ENCODE results near the gene MBD6. TPM values are rescaled to one million over a fixed set of nuclear protein-coding genes. Genes with fewer than 3 reads are reported as not detected.

MBD6 gene
- total and polyA plus RNA-seq, 2 of the 8 experiments (the other 6 are each of a cell fraction or from before 2014, with no cell fraction given) = 3.9 to 32.3 TPM

- Histone ChIP-seq H3K23ac (ENCODE audit: insufficient read length) (no peak overlapping the region), H2BK20ac (ENCODE audit: low read length) (no peak overlapping the region), H2BK12ac (ENCODE audit: low read depth, low read length) (no peak overlapping the region; the same call in 1 of the 2 replicates), H3K4me3 (ENCODE audit: extremely low read depth in 1 of 4, insufficient read depth in 2 of 4, low read depth in 3 of 4, low read length in 4 of 4) (peak overlapping the region; percentile 80 to 94 (median 86)), H3K27me3 (replicated peaks in 1 of 4; ENCODE audit: control insufficient read depth in 3 of 4, extremely low read depth in 1 of 4, insufficient read depth in 3 of 4, low read length in 3 of 4) (no peaks in the 10 kb centered on the region), H2BK120ac (replicated peaks; ENCODE audit: low read depth, low read length) (no peak overlapping the region), H2AFZ (ENCODE audit: low read length) (no peak overlapping the region), H4K5ac (ENCODE audit: insufficient read length, low read depth, low read length) (no peak overlapping the region), H4K91ac (replicated peaks; ENCODE audit: insufficient read length, low read length) (no peak overlapping the region), H3K4me1 (replicated peaks in 1 of 4; ENCODE audit: control insufficient read depth in 3 of 4, insufficient read depth in 4 of 4, low read length in 3 of 4) (peaks cover 8 to 24% (median 14%) of the 10 kb centered on the region in 4 experiments), H3K56ac (replicated peaks; ENCODE audit: insufficient read length, low read depth, low read length) (no peak overlapping the region), H3K27ac (ENCODE audit: low read depth, low read length) (peak overlapping the region; percentile 88), H4K20me1 (replicated peaks in 1 of 2; ENCODE audit: control insufficient read depth in 1 of 2, insufficient read depth in 2 of 2, low read length in 2 of 2) (peaks cover 7 to 21% of the 10 kb centered on the region in 2 experiments), H3K18ac (ENCODE audit: extremely low read depth, low read length) (peak overlapping the region; percentile 65), H3K79me1 (ENCODE audit: low read depth, low read length) (no peaks in the 10 kb centered on the region; the same call in 1 of the 2 replicates), H3K79me2 (ENCODE audit: control insufficient read depth in 1 of 2, insufficient read depth in 2 of 2, low read length in 2 of 2) (peaks cover 0 to 25% of the 10 kb centered on the region in 2 experiments; a peak in 2 of 4 replicates), H2AK5ac (ENCODE audit: low read depth, low read length) (no peak overlapping the region), H3K36me3 (ENCODE audit: control insufficient read depth in 2 of 4, insufficient read depth in 4 of 4, low read length in 3 of 4) (peaks cover 32 to 47% (median 37%) of the 10 kb centered on the region in 4 experiments), H3K14ac (ENCODE audit: insufficient read length) (no peak overlapping the region), H3K9ac (replicated peaks in 1 of 4; ENCODE audit: extremely low read depth in 1 of 4, low read depth in 3 of 4, low read length in 3 of 4) (peak overlapping the region; percentile 72 to 98 (median 91)), H4K8ac (ENCODE audit: extremely low read depth, insufficient read depth, low read length) (no peak overlapping the region), H3K23me2 (ENCODE audit: low read depth, low read length) (peaks cover 19% of the 10 kb centered on the region), H2BK5ac (ENCODE audit: low read depth, low read length) (peak overlapping the region; percentile 86), H2BK15ac (ENCODE audit: low read length) (no peak overlapping the region), H3K4me2 (ENCODE audit: insufficient read depth in 1 of 2, low read depth in 2 of 2, low read length in 2 of 2) (peak overlapping the region; percentile 81 to 96), H3K4ac (replicated peaks; ENCODE audit: insufficient read length, low read depth, low read length) (no peak overlapping the region), H3K9me3 (ENCODE audit: insufficient read depth in 2 of 2, low read depth in 1 of 2, low read length in 1 of 2) (no peaks in the 10 kb centered on the region)
- TF ChIP-seq TAF1 (IDR thresholded peaks at IDR 0.05; ENCODE audit: low read depth, low read length) (no peak), ASH2L (IDR thresholded peaks at IDR 0.05; ENCODE audit: low read length) (no peak), SP2 (IDR thresholded peaks at IDR 0.05; ENCODE audit: low read length) (no peak), KDM1A (IDR thresholded peaks at IDR 0.05; ENCODE audit: borderline replicate concordance, low read length) (no peak), MAFK (IDR thresholded peaks at IDR 0.05; ENCODE audit: low read depth, low read length) (no peak), SP4 (IDR thresholded peaks at IDR 0.05; ENCODE audit: low read length) (0 out of 2 replicates have a peak, but pooled peaks have one; percentile 25), POLR2AphosphoS5 (IDR thresholded peaks at IDR 0.05; ENCODE audit: low read depth, low read length) (0 out of 2 replicates have a peak, but pooled peaks have one; percentile 12), HDAC6 (IDR thresholded peaks at IDR 0.05; ENCODE audit: low read depth, low read length) (no peak), EGR1 (IDR thresholded peaks at IDR 0.05; ENCODE audit: borderline replicate concordance, low read depth, low read length) (no peak)
- TF ChIP-seq, protein P1, sequence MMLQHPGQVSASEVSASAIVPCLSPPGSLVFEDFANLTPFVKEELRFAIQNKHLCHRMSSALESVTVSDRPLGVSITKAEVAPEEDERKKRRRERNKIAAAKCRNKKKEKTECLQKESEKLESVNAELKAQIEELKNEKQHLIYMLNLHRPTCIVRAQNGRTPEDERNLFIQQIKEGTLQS (IDR thresholded peaks at IDR 0.05; ENCODE audit: insufficient read depth, low read depth, low read length) = no peak
- FAIRE-seq (no peak), DNase-seq (ENCODE audit: low read depth in 1 of 2, low spot score in 2 of 2) (no peak)
- CTCF ChIA-PET (ENCODE audit: partially characterized antibody) = interaction anchor here (0.8 to 1.8 kb wide), 3 partner anchors 19 to 223 kb away, joined by 3 to 5 read pairs (median 4); partner anchors contain the start of gene INHBE
- WGBS, 2 experiments (ENCODE audit: extremely low coverage in 1 of 2, insufficient coverage in 1 of 2, insufficient read length in 1 of 2, insufficient replicate concordance in 2 of 2, low coverage in 1 of 2, low lambda C conversion rate in 2 of 2, missing lambda C conversion rate in 1 of 2) = 41% methylated on average over 7 of the region's 7 CpGs; no CpG with 5 or more reads in 1 of the 2 experiments
- POLR2A ChIA-PET (ENCODE audit: partially characterized antibody) = interaction anchor here (0.8 to 6.0 kb wide), 30 partner anchors 8 to 391 kb away, joined by 3 to 60 read pairs (median 4); partner anchors contain the start of genes ARHGEF25, DCTN2, KIF5A and LRP1
These were observed 3.5 kb upstream of the MBD6 start for GRCh38 chr12:57518920-57519795.

Data from H1 (cell line).